ENCODE measurements around the gene DNAJB6.

- TF ChIP-seq EZH2phosphoT487 (IDR thresholded peaks at IDR 0.05), result no peak
- no peak for TF ChIP-seq EZH2 (IDR thresholded peaks at IDR 0.05)
- TF ChIP-seq CTCF (IDR thresholded peaks at IDR 0.05), result no peak
Measured at GRCh38 chr7:157357129-157358040, 20.6 kb downstream of the DNAJB6 start.

Measured in neural progenitor cell (in vitro differentiated cells).